H9 (cell line): Measurements from ENCODE around the gene CCDC63. TPM values are rescaled to one million over a fixed set of nuclear protein-coding genes. Genes with fewer than 3 reads are reported as not detected.

ENCODE experiments used
- DNase-seq: peaks from one replicate; pipeline ENCODE4 v3.0.0-alpha.2; 2017
- H2AFZ ChIP-seq: one replicate; pipeline ENCODE4 v1.6.1; 2013; ENCODE audit warnings: mild to moderate bottlenecking, low read length, control low read depth, moderate library complexity
- H2AK5ac ChIP-seq: 2 replicates; pipeline ENCODE4 v1.6.1; 2013; ENCODE audit warnings: low read length, control low read depth, mixed read lengths; ENCODE audit not compliant: insufficient read length
- H2BK120ac ChIP-seq: one replicate; pipeline ENCODE4 v1.6.1; 2013; ENCODE audit warnings: low read depth, mild to moderate bottlenecking, low read length, control low read depth, inconsistent platforms; ENCODE audit not compliant: poor library complexity, severe bottlenecking
- H2BK12ac ChIP-seq: 2 replicates; pipeline ENCODE4 v1.6.1; 2013; ENCODE audit warnings: low read length, control low read depth, mixed read lengths, low read depth; ENCODE audit not compliant: insufficient read length
- H2BK15ac ChIP-seq: 2 replicates; pipeline ENCODE4 v1.6.1; 2013; ENCODE audit warnings: low read depth, low read length, control low read depth
- H2BK20ac ChIP-seq: one replicate; pipeline ENCODE4 v1.6.1; 2013; ENCODE audit warnings: low read depth, mild to moderate bottlenecking, low read length, control low read depth, inconsistent platforms; ENCODE audit not compliant: poor library complexity, severe bottlenecking
- H2BK5ac ChIP-seq: 2 replicates; pipeline ENCODE4 v1.6.1; 2013; ENCODE audit warnings: low read length, control low read depth, mixed read lengths; ENCODE audit not compliant: insufficient read length
- H3K14ac ChIP-seq: 2 replicates; pipeline ENCODE4 v1.6.1; 2013; ENCODE audit warnings: low read length, control low read depth; ENCODE audit not compliant: insufficient read depth
- H3K18ac ChIP-seq: 2 replicates; pipeline ENCODE4 v1.6.1; 2013; ENCODE audit warnings: low read depth, mild to moderate bottlenecking, mixed read lengths, low read length, control low read depth; ENCODE audit not compliant: insufficient read length
- H3K23ac ChIP-seq: 2 replicates; pipeline ENCODE4 v1.6.1; 2013; ENCODE audit warnings: low read length, control low read depth, mixed read lengths, low read depth; ENCODE audit not compliant: insufficient read length
- H3K23me2 ChIP-seq: 2 replicates; pipeline ENCODE4 v1.6.1; 2013; ENCODE audit warnings: low read depth, mild to moderate bottlenecking, mixed read lengths, low read length, control low read depth; ENCODE audit not compliant: insufficient read length, poor library complexity, severe bottlenecking
- H3K27ac ChIP-seq: 2 replicates; pipeline ENCODE4 v1.5.1; 2013; ENCODE audit warnings: low read length, control low read depth, mixed read lengths, low read depth; ENCODE audit not compliant: insufficient read length
- H3K27me3 ChIP-seq: 2 replicates; pipeline ENCODE4 v1.6.1; 2013; ENCODE audit warnings: low read length, control low read depth, inconsistent platforms; ENCODE audit not compliant: insufficient read depth
- H3K4ac ChIP-seq: 2 replicates; pipeline ENCODE4 v1.6.1; 2013; ENCODE audit warnings: low read depth, mild to moderate bottlenecking, control low read depth, inconsistent platforms, low read length, moderate library complexity
- H3K4me1 ChIP-seq: 2 replicates; pipeline ENCODE4 v1.6.1; 2013; ENCODE audit warnings: low read length, control low read depth, inconsistent platforms; ENCODE audit not compliant: insufficient read depth
- H3K4me2 ChIP-seq: 2 replicates; pipeline ENCODE4 v1.6.1; 2013; ENCODE audit warnings: low read length, control low read depth, mixed read lengths; ENCODE audit not compliant: insufficient read length, insufficient read depth
- H3K56ac ChIP-seq: 2 replicates; pipeline ENCODE4 v1.6.1; 2013; ENCODE audit warnings: low read depth, mild to moderate bottlenecking, mixed read lengths, low read length, control low read depth; ENCODE audit not compliant: insufficient read length
- H3K79me1 ChIP-seq: 2 replicates; pipeline ENCODE4 v1.6.1; 2013; ENCODE audit warnings: low read depth, mild to moderate bottlenecking, moderate library complexity, low read length, control low read depth, inconsistent platforms; ENCODE audit not compliant: insufficient read depth, poor library complexity, severe bottlenecking
- H3K79me2 ChIP-seq: 2 replicates; pipeline ENCODE4 v1.6.1; 2013; ENCODE audit warnings: low read length, control low read depth, inconsistent platforms; ENCODE audit not compliant: insufficient read depth
- H3K9ac ChIP-seq: 2 replicates; pipeline ENCODE4 v1.6.1; 2013; ENCODE audit warnings: low read length, control low read depth, mixed read lengths; ENCODE audit not compliant: insufficient read length; ENCODE audit errors: extremely low read depth
- H3K9me3 ChIP-seq: one replicate; pipeline ENCODE4 v1.6.1; 2013; ENCODE audit warnings: low read depth, low read length, inconsistent platforms; ENCODE audit not compliant: control insufficient read depth
- H3T11ph ChIP-seq: one replicate; pipeline ENCODE4 v1.6.1; 2013; ENCODE audit warnings: mild to moderate bottlenecking, low read length, control low read depth, inconsistent platforms
- H4K20me1 ChIP-seq: one replicate; pipeline ENCODE4 v1.6.1; 2013; ENCODE audit not compliant: control insufficient read depth, insufficient read length, insufficient read depth
- H4K5ac ChIP-seq: 2 replicates; pipeline ENCODE4 v1.6.1; 2013; ENCODE audit warnings: low read depth, mild to moderate bottlenecking, mixed read lengths, low read length, control low read depth; ENCODE audit not compliant: insufficient read length
- H4K8ac ChIP-seq: replicated peaks from 2 replicates; pipeline ENCODE4 v1.6.1; 2013; ENCODE audit warnings: low read length, control low read depth, mixed read lengths, low read depth; ENCODE audit not compliant: insufficient read length
- H4K91ac ChIP-seq: 2 replicates; pipeline ENCODE4 v1.6.1; 2013; ENCODE audit warnings: low read depth, mild to moderate bottlenecking, moderate library complexity, mixed read lengths, low read length, control low read depth; ENCODE audit not compliant: insufficient read length
- H3K27ac Mint-ChIP-seq, 3 experiments: 2 replicates in 2 of 3; 3 replicates in 1 of 3; pipeline ENCODE4 v1.8.0; 2020 to 2021; ENCODE audit warnings: mixed read lengths in 3 of 3, mild to moderate bottlenecking in 1 of 3, moderate library complexity in 1 of 3
- H3K27me3 Mint-ChIP-seq: 2 replicates; pipeline ENCODE4 v1.8.0; 2021; ENCODE audit warnings: low read depth, mild to moderate bottlenecking, moderate library complexity, mixed read lengths
- H3K36me3 Mint-ChIP-seq, 3 experiments: 2 replicates in 2 of 3; 3 replicates in 1 of 3; pipeline ENCODE4 v1.8.0; 2020 to 2021; ENCODE audit warnings: low read depth in 3 of 3, mixed read lengths in 3 of 3; ENCODE audit not compliant: insufficient read depth in 1 of 3
- H3K4me1 Mint-ChIP-seq, 2 experiments: 2 replicates each; pipeline ENCODE4 v1.8.0; 2020; ENCODE audit warnings: mixed read lengths in 2 of 2
- H3K4me3 Mint-ChIP-seq, 2 experiments: 2 replicates in 1 of 2; 3 replicates in 1 of 2; pipeline ENCODE4 v1.8.0; 2020 to 2021; ENCODE audit warnings: mild to moderate bottlenecking in 2 of 2, mixed read lengths in 2 of 2, moderate library complexity in 1 of 2
- H3K9me3 Mint-ChIP-seq, 2 experiments: 2 replicates in 1 of 2; 3 replicates in 1 of 2; pipeline ENCODE4 v1.8.0; 2020; ENCODE audit warnings: mild to moderate bottlenecking in 2 of 2, mixed read lengths in 2 of 2, moderate library complexity in 1 of 2
- CTCF ChIP-seq: fragments of 200-600 bp; sonication (generic); conservative IDR thresholded peaks from 3 replicates; pipeline ENCODE4 v1.8.0; 2021; ENCODE audit warnings: antibody characterized with exemption, mild to moderate bottlenecking
- WGBS: extraction: QIAGEN DNeasy Blood & Tissue Kit; methylation state at CpG from one replicate; pipeline ENCODE4 v1.1.7; 2013; ENCODE audit warnings: missing lambda C conversion rate, low lambda C conversion rate, mixed read lengths; ENCODE audit not compliant: insufficient read length; ENCODE audit errors: extremely low coverage; 5-methylcytosine and 5-hydroxymethylcytosine counted together
- total RNA-seq: library from RNA; stranded (reverse); gene quantifications from 2 replicates; pipeline ENCODE4 v1.2.1, GENCODE V29; 2021

CCDC63 gene
- total RNA-seq, 1 experiment from 2014 or later, result 0.77 TPM

- Mint-ChIP-seq H3K4me1 (peaks cover 33 to 37% of the 10 kb centered on the region in 2 experiments), H3K27me3 (peaks cover 2% of the 10 kb centered on the region), H3K36me3 (0 out of 7 replicates have a peak, but pooled peaks cover 0 to 4% (median 0%) of the 10 kb centered on the region in 3 experiments), H3K9me3 (no peaks in the 10 kb centered on the region; a peak in 2 of 5 replicates), H3K4me3 (no peak overlapping the region), H3K27ac (no peak overlapping the region; a peak in 1 of 7 replicates)
- no peak overlapping the region for H3T11ph ChIP-seq
- H4K8ac ChIP-seq, result no peak overlapping the region
- no peak overlapping the region for H3K23ac ChIP-seq
- no peak overlapping the region for H3K4me2 ChIP-seq
- no peak overlapping the region for H2BK15ac ChIP-seq
- H2BK5ac ChIP-seq, result no peak overlapping the region
- no peak overlapping the region for H3K56ac ChIP-seq
- no peak overlapping the region for H4K5ac ChIP-seq
- H2BK20ac ChIP-seq, result no peak overlapping the region
- no peak for DNase-seq
- H3K9ac ChIP-seq, result no peak overlapping the region
- H3K27me3 ChIP-seq, result no peaks in the 10 kb centered on the region
- no peak overlapping the region for H2AFZ ChIP-seq
- TF ChIP-seq CTCF, result no peak
- no peak overlapping the region for H4K91ac ChIP-seq
- no peaks in the 10 kb centered on the region; the same call in 1 of the 2 replicates for H3K4me1 ChIP-seq
- no peak overlapping the region for H2BK12ac ChIP-seq
- H3K9me3 ChIP-seq, result no peaks in the 10 kb centered on the region
- H3K79me2 ChIP-seq, result no peaks in the 10 kb centered on the region
- no peaks in the 10 kb centered on the region for H3K79me1 ChIP-seq
- H3K27ac ChIP-seq, result no peak overlapping the region
- H3K4ac ChIP-seq, result no peak overlapping the region
- no peak overlapping the region for H3K14ac ChIP-seq
- no peak overlapping the region for H3K18ac ChIP-seq
- H2AK5ac ChIP-seq, result no peak overlapping the region
- H2BK120ac ChIP-seq, result no peak overlapping the region
- no CpG with 5 or more reads among the region's 3 CpGs for WGBS
- H3K23me2 ChIP-seq, result no peaks in the 10 kb centered on the region
- no peaks in the 10 kb centered on the region for H4K20me1 ChIP-seq
Measured at GRCh38 chr12:110916295-110916875, 69.6 kb downstream of the CCDC63 start.
